BE2C (cell line): Measurements from ENCODE around the gene ZER1.
A peak's percentile ranks its signal among the peaks of the same experiment; 100 is the strongest.

Source experiments
- DNase-seq: peaks from one replicate; pipeline ENCODE4 v3.0.0-alpha.2; 2020
- H3K27me3 ChIP-seq: fragments of 250-450 bp; sonication (Bioruptor Pico); 2 replicates; pipeline ENCODE4 v1.5.1; 2020; ENCODE audit warnings: mild to moderate bottlenecking
- H3K36me3 ChIP-seq: fragments of 250-450 bp; sonication (Bioruptor Pico); 2 replicates; pipeline ENCODE4 v1.5.1; 2020; ENCODE audit warnings: mild to moderate bottlenecking
- H3K4me1 ChIP-seq: fragments of 250-450 bp; sonication (Bioruptor Pico); 2 replicates; pipeline ENCODE4 v1.5.1; 2020
- H3K4me3 ChIP-seq: 2 replicates; pipeline ENCODE4 v1.5.1; 2011; ENCODE audit warnings: low read depth, low read length
- H3K9me3 ChIP-seq: fragments of 250-450 bp; sonication (Bioruptor Pico); 2 replicates; pipeline ENCODE4 v1.5.1; 2020
- TF ChIP-seq, protein P1 (sequence below): IDR thresholded peaks from 2 replicates; pipeline ENCODE4 v1.5.1; 2012; ENCODE audit warnings: mild to moderate bottlenecking, low read depth, low read length

ZER1 gene

GRCh38 chr9:128689820-128690683, 81.7 kb downstream of the ZER1 start:
- TF ChIP-seq, protein P1, sequence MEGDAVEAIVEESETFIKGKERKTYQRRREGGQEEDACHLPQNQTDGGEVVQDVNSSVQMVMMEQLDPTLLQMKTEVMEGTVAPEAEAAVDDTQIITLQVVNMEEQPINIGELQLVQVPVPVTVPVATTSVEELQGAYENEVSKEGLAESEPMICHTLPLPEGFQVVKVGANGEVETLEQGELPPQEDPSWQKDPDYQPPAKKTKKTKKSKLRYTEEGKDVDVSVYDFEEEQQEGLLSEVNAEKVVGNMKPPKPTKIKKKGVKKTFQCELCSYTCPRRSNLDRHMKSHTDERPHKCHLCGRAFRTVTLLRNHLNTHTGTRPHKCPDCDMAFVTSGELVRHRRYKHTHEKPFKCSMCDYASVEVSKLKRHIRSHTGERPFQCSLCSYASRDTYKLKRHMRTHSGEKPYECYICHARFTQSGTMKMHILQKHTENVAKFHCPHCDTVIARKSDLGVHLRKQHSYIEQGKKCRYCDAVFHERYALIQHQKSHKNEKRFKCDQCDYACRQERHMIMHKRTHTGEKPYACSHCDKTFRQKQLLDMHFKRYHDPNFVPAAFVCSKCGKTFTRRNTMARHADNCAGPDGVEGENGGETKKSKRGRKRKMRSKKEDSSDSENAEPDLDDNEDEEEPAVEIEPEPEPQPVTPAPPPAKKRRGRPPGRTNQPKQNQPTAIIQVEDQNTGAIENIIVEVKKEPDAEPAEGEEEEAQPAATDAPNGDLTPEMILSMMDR: no peak
- H3K4me1 ChIP-seq: peaks cover 6% of the 10 kb centered on the region
- H3K27me3 ChIP-seq: no peaks in the 10 kb centered on the region
- DNase-seq: peak; percentile 74
- H3K36me3 ChIP-seq: peaks cover 45% of the 10 kb centered on the region
- H3K4me3 ChIP-seq: peak overlapping the region; percentile 93
- H3K9me3 ChIP-seq: no peaks in the 10 kb centered on the region

- TF ChIP-seq, protein P1: no peak
- DNase-seq: peak; percentile 68
- peaks cover 6% of the 10 kb centered on the region for H3K4me1 ChIP-seq
Observed at GRCh38 chr9:128689293-128689774, 82.4 kb downstream of the ZER1 start.

GRCh38 chr9:128688501-128689292, 83.0 kb downstream of the ZER1 start, which contains the start of gene SET:
TSS of gene SET (plus strand) at chr9:128689222. CDS start at chr9:128689583, 361 bp downstream.
- Histone ChIP-seq H3K36me3 (peaks cover 37% of the 10 kb centered on the region), H3K27me3 (no peaks in the 10 kb centered on the region), H3K4me3 (peak within 1 kb of the TSS; percentile 93), H3K9me3 (no peaks in the 10 kb centered on the region), H3K4me1 (peaks cover 6% of the 10 kb centered on the region)
- TF ChIP-seq, protein P1: no peak
- DNase-seq: peak; percentile 98

More at GRCh38 chr9:128689293-128689774, 82.4 kb downstream of the ZER1 start:
- Histone ChIP-seq H3K9me3 (no peaks in the 10 kb centered on the region), H3K4me3 (peak overlapping the region; percentile 59), H3K27me3 (no peaks in the 10 kb centered on the region), H3K36me3 (peaks cover 44% of the 10 kb centered on the region)

DNA sequence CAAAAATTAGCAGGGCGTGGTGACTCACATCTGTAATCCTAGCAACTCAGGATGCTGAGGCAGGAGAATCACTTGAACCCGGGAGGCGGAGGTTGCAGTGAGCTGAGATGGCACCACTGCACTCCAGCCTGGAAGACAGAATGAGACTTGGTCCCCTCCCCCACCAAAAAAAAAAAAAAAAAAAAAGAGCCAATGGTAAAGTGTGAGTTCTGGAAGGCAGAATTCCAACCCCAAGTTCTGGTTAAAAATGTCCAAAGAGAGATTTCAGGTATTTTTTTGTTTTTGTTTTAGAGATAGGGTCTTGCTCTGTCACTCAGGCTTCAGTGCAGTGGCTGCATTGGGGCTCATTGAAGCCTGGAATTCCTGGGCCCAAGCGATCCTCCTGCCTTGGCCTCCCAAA, 84.3 kb downstream of the ZER1 start:
- no peaks in the 10 kb centered on the region for H3K27me3 ChIP-seq
- H3K4me1 ChIP-seq: peaks cover 6% of the 10 kb centered on the region
- DNase-seq: no peak
- no peak overlapping the region for H3K4me3 ChIP-seq
- H3K9me3 ChIP-seq: no peaks in the 10 kb centered on the region
- TF ChIP-seq, protein P1: no peak
- H3K36me3 ChIP-seq: peaks cover 25% of the 10 kb centered on the region

DNA sequence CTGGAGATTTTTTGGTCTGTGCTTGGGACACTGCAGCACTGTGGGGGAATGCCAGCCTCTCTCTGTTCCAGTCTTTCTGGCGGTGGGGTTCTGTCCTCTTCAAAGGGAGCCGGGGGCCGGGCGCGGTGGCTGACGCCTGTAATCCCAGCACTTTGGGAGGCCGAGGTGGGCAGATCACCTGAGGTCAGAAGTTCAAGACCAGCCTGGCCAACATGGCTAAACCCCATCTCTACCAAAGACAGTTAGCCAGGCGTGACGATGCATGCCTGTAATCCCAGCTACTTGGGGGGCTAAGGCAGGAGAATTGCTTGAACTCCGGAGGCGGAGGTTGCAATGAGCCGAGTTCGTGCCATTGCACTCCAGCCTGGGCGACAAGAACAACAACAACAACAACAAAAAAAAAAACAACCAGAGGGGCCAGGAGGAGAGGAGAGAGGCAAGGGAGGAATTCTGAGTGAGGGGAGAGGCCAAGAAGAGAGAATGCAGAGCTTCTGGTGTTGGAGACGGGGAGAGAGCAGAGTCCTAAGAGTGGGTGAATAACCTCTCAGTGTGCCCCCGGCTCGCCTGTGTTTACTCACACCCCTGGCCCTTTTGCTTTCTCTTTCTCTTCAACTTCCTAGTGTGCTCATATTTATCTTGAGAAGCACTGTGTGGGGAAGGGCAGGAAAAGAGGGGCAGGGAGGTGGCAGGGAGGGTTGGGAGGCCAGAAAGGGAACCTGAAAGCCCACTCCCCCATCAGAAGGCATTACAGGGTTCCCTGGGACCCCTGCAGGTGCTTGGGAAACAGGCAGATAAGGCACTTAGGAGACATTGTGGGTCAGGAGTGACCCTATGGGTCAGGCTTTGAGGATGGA, 85.9 kb downstream of the ZER1 start:
- TF ChIP-seq, protein P1: no peak
- H3K36me3 ChIP-seq: peaks cover 9% of the 10 kb centered on the region
- peaks cover 4% of the 10 kb centered on the region for H3K4me1 ChIP-seq
- no peak overlapping the region for H3K4me3 ChIP-seq
- no peak for DNase-seq
- no peaks in the 10 kb centered on the region for H3K9me3 ChIP-seq
- no peaks in the 10 kb centered on the region for H3K27me3 ChIP-seq
